SU-DHL-6 (cell line): ENCODE data around the gene OR10Z1.

Experiments
- H2AFZ ChIP-seq: fragments of 200-600 bp; sonication (generic); 2 replicates; pipeline ENCODE4 v1.6.1; 2014; ENCODE audit warnings: low read depth, mild to moderate bottlenecking, moderate library complexity, mixed read lengths, antibody characterized with exemption, low read length; ENCODE audit not compliant: severe bottlenecking
- H3F3A ChIP-seq: fragments of 200-600 bp; shearing (Covaris generic); 2 replicates; pipeline ENCODE4 v1.6.0; 2016; ENCODE audit warnings: antibody characterized with exemption, mild to moderate bottlenecking; ENCODE audit not compliant: insufficient read depth
- H3K27ac ChIP-seq: fragments of 200-600 bp; sonication (generic); 2 replicates; pipeline ENCODE4 v1.5.1; 2016; ENCODE audit warnings: low read depth, mild to moderate bottlenecking, low read length, moderate library complexity, mixed read lengths
- H3K27me3 ChIP-seq: fragments of 200-600 bp; sonication (generic), shearing (Covaris generic); 2 replicates; pipeline ENCODE4 v1.6.0; 2014; ENCODE audit warnings: mild to moderate bottlenecking, low read length
- H3K36me3 ChIP-seq: fragments of 200-600 bp; sonication (generic); 2 replicates; pipeline ENCODE4 v1.6.1; 2014; ENCODE audit warnings: mild to moderate bottlenecking, low read length, mixed read lengths
- H3K4me2 ChIP-seq: fragments of 300-600, 200-600 bp; shearing (Covaris generic), sonication (generic); 2 replicates; pipeline ENCODE4 v1.6.0; 2014; ENCODE audit warnings: low read length, low read depth, mild to moderate bottlenecking; ENCODE audit not compliant: poor library complexity, severe bottlenecking
- H3K4me3 ChIP-seq: fragments of 200-600 bp; sonication (generic); 2 replicates; pipeline ENCODE4 v1.5.1; 2014; ENCODE audit warnings: antibody characterized with exemption, low read length, mild to moderate bottlenecking, mixed read lengths; ENCODE audit not compliant: insufficient read depth, poor library complexity, severe bottlenecking
- H3K79me2 ChIP-seq: fragments of 200-600 bp; sonication (generic); 2 replicates; pipeline ENCODE4 v1.6.1; 2014; ENCODE audit warnings: mild to moderate bottlenecking, low read length, moderate library complexity; ENCODE audit not compliant: insufficient read depth
- H3K9ac ChIP-seq: fragments of 200-600 bp; sonication (generic); 2 replicates; pipeline ENCODE4 v1.7.0; 2014; ENCODE audit warnings: mild to moderate bottlenecking, low read length
- H3K9me2 ChIP-seq: fragments of 200-600 bp; sonication (generic); replicated peaks from 2 replicates; pipeline ENCODE4 v1.6.1; 2014; ENCODE audit warnings: low read length; ENCODE audit not compliant: insufficient read depth
- H3K9me3 ChIP-seq: fragments of 200-600 bp; sonication (generic); 2 replicates; pipeline ENCODE4 v1.6.1; 2014; ENCODE audit warnings: low read length, mixed read lengths; ENCODE audit not compliant: insufficient read depth
- H4K20me1 ChIP-seq: fragments of 200-600 bp; sonication (generic); 2 replicates; pipeline ENCODE4 v1.6.1; 2014; ENCODE audit warnings: low read depth, mild to moderate bottlenecking, antibody characterized with exemption, low read length, moderate library complexity, mixed read lengths
- CTCF ChIP-seq: fragments of 200-600 bp; sonication (generic); IDR thresholded peaks from one replicate; pipeline ENCODE4 v1.5.1; 2017; ENCODE audit warnings: antibody characterized with exemption, mild to moderate bottlenecking, low read length, moderate library complexity; ENCODE audit not compliant: insufficient read depth, poor library complexity, severe bottlenecking
- EZH2phosphoT487 ChIP-seq: fragments of 200-600 bp; sonication (generic), shearing (Covaris generic); conservative IDR thresholded peaks from 2 replicates; pipeline ENCODE4 v1.6.1; 2018; ENCODE audit warnings: mild to moderate bottlenecking, antibody characterized with exemption, low read length, moderate library complexity, mixed read lengths

The OR10Z1 gene

GRCh38 chr1:158577561-158577960 is 27.5 kb upstream of the OR10Z1 start:
- Histone ChIP-seq H3F3A (no peaks in the 10 kb centered on the region), H3K4me2 (no peak overlapping the region), H3K9me2 (no peaks in the 10 kb centered on the region), H3K27ac (no peak overlapping the region), H3K9me3 (no peaks in the 10 kb centered on the region), H3K4me3 (no peak overlapping the region), H3K9ac (no peak overlapping the region), H2AFZ (no peak overlapping the region), H4K20me1 (no peaks in the 10 kb centered on the region), H3K36me3 (no peaks in the 10 kb centered on the region), H3K27me3 (no peaks in the 10 kb centered on the region), H3K79me2 (no peaks in the 10 kb centered on the region)
- TF ChIP-seq EZH2phosphoT487 (no peak), CTCF (no peak)

- Histone ChIP-seq H3K4me2 (no peak within 1 kb of the TSS), H3K27me3 (no peaks in the 10 kb centered on the region), H3K4me3 (no peak within 1 kb of the TSS), H3K36me3 (no peaks in the 10 kb centered on the region), H3K27ac (no peak within 1 kb of the TSS), H3K9ac (no peak within 1 kb of the TSS), H4K20me1 (no peaks in the 10 kb centered on the region), H3K9me2 (no peaks in the 10 kb centered on the region), H3F3A (no peaks in the 10 kb centered on the region), H2AFZ (no peak within 1 kb of the TSS), H3K9me3 (no peaks in the 10 kb centered on the region), H3K79me2 (no peaks in the 10 kb centered on the region)
- TF ChIP-seq CTCF = no peak
- TF ChIP-seq EZH2phosphoT487 = no peak
Observed at GRCh38 chr1:158579733-158580132, 25.3 kb upstream of the OR10Z1 start, which contains the start of gene OR10X1. Gene OR10X1 (minus strand): TSS chr1:158579899. CDS start chr1:158579899, 0 bp downstream.

GRCh38 chr1:158583962-158584361 is 21.1 kb upstream of the OR10Z1 start:
- H3K36me3 ChIP-seq = no peaks in the 10 kb centered on the region
- no peaks in the 10 kb centered on the region for H3F3A ChIP-seq
- no peak overlapping the region for H3K4me3 ChIP-seq
- no peak overlapping the region for H3K27ac ChIP-seq
- H4K20me1 ChIP-seq = no peaks in the 10 kb centered on the region
- TF ChIP-seq EZH2phosphoT487 = no peak
- TF ChIP-seq CTCF = no peak
- H3K9me3 ChIP-seq = 0 out of 2 replicates have a peak, but pooled peaks cover 4% of the 10 kb centered on the region
- H3K27me3 ChIP-seq = no peaks in the 10 kb centered on the region
- H2AFZ ChIP-seq = no peak overlapping the region
- H3K4me2 ChIP-seq = no peak overlapping the region
- H3K9me2 ChIP-seq = no peaks in the 10 kb centered on the region
- no peak overlapping the region for H3K9ac ChIP-seq
- no peaks in the 10 kb centered on the region for H3K79me2 ChIP-seq
